Spleen (tissue), 11 donors: ENCODE results near the gene DHX34. TPM values are rescaled to one million over a fixed set of nuclear protein-coding genes. Genes with fewer than 3 reads are reported as not detected.

Source experiments
- DNase-seq: peaks from one replicate; pipeline ENCODE4 v3.0.0-alpha.2; 2020
- H3K27ac ChIP-seq, 8 donors: fragments of 200-600 bp; sonication (generic) in 7 of 8; 1 replicate in 4 of 8; 2 replicates in 4 of 8; pipeline versions ENCODE4 v1.5.0 to v1.8.0; 2016 to 2021; ENCODE audit warnings: inconsistent platforms in 4 of 8, mild to moderate bottlenecking in 4 of 8, moderate library complexity in 1 of 8
- H3K27me3 ChIP-seq, 7 donors: fragments of 200-600 bp; sonication (generic) in 6 of 7; replicated peaks in 1 of 7; 1 replicate in 4 of 7; 2 replicates in 3 of 7; pipeline versions ENCODE4 v1.5.0 to v1.8.0; 2016 to 2021; ENCODE audit warnings: inconsistent platforms in 3 of 7, mild to moderate bottlenecking in 1 of 7
- H3K36me3 ChIP-seq, 6 donors: fragments of 200-600 bp; sonication (generic) in 5 of 6; 1 replicate in 4 of 6; 2 replicates in 2 of 6; pipeline versions ENCODE4 v1.5.0 to v1.8.0; 2016 to 2021; ENCODE audit warnings: inconsistent platforms in 2 of 6
- H3K4me1 ChIP-seq, 6 donors: fragments of 200-600 bp; sonication (generic) in 5 of 6; 1 replicate in 3 of 6; 2 replicates in 3 of 6; pipeline versions ENCODE4 v1.5.0 to v1.8.0; 2016 to 2021; ENCODE audit warnings: inconsistent platforms in 3 of 6
- H3K4me3 ChIP-seq, 8 donors: fragments of 200-600 bp; sonication (generic) in 7 of 8; 1 replicate in 4 of 8; 2 replicates in 4 of 8; pipeline versions ENCODE4 v1.5.0 to v1.8.0; 2016 to 2021; ENCODE audit warnings: inconsistent platforms in 4 of 8, mild to moderate bottlenecking in 4 of 8, moderate library complexity in 2 of 8
- H3K9me3 ChIP-seq, 8 donors: fragments of 200-600 bp; sonication (generic) in 7 of 8; 1 replicate in 4 of 8; 2 replicates in 4 of 8; pipeline versions ENCODE4 v1.5.0 to v1.8.0; 2016 to 2021; ENCODE audit warnings: inconsistent platforms in 4 of 8
- POLR2A ChIP-seq, 3 donors: fragments of 450-650 bp; IDR thresholded peaks; one replicate each; pipeline ENCODE4 v1.5.1; 2017; ENCODE audit warnings: antibody characterized with exemption in 3 of 3, mild to moderate bottlenecking in 1 of 3
- POLR2AphosphoS5 ChIP-seq, 3 donors: sonication (generic); formaldehyde crosslinking; IDR thresholded peaks; one replicate each; pipeline ENCODE4 v1.5.1; 2017; ENCODE audit warnings: antibody characterized with exemption in 3 of 3
- WGBS, 5 donors: extraction: QIAGEN DNeasy Blood & Tissue Kit in 3 of 5; methylation state at CpG; one replicate each; pipeline versions ENCODE4 v1.1.5 to v1.1.7; 2013 to 2018; 5-methylcytosine and 5-hydroxymethylcytosine counted together
- intact Hi-C: fragments of 100-400 bp; cut with DNase I; formaldehyde crosslinking; loops from one replicate; pipeline ENCODE4 v1.15.0; 2023; ENCODE audit warnings: low total_unique reads
- polyA plus RNA-seq, 3 donors: library from polyadenylated mRNA; stranded (reverse); fragments of 200-250 nt; gene quantifications; one replicate each; pipeline ENCODE4 v1.2.1, GENCODE V29; 2013
- total RNA-seq, 7 donors: library from RNA; depleted of rRNA in 3 of 7; stranded (reverse); fragments of >200 nt in 3 of 7; fragmentation: NEBNext Ultra II Directional in 4 of 7; extraction: Animal tissue kit (Norgen Biotek cat#: 25700) in 4 of 7; gene quantifications; one replicate each; pipeline versions ENCODE4 v1.1.0 to v1.2.1, GENCODE V29; 2016 to 2021
- TF ChIP-seq, protein P1 (sequence below), 11 experiments: fragments of 200-600 bp in 7 of 11; fragments of 450-650 bp in 4 of 11; sonication (generic) in 4 of 11; IDR thresholded peaks in 8 of 11; conservative IDR thresholded peaks in 3 of 11; 1 replicate in 7 of 11; 2 replicates in 4 of 11; pipeline versions ENCODE4 v1.4.0 to v1.8.0; 2016 to 2021; ENCODE audit warnings: antibody characterized with exemption in 11 of 11, inconsistent platforms in 4 of 11, mild to moderate bottlenecking in 1 of 11
- donor health status: healthy with polysubstance abuse.
- donor health status: DM: no; HTN: no; CAD: no; lungs with moderate emphysema.
- donor health status: DM: no; HTN: no; CAD: no.
- donor health status: Bipolar disorder and iron deficiency.
- donor health status: healthy.
- donor health status: DM: no; HTN: no; CAD: no.
- donor health status: DM: yes; HTN: yes; CAD: no.

Gene DHX34
- total and polyA plus RNA-seq, 10 donors = 8.4 to 34.8 (median 22.5) TPM

DNA sequence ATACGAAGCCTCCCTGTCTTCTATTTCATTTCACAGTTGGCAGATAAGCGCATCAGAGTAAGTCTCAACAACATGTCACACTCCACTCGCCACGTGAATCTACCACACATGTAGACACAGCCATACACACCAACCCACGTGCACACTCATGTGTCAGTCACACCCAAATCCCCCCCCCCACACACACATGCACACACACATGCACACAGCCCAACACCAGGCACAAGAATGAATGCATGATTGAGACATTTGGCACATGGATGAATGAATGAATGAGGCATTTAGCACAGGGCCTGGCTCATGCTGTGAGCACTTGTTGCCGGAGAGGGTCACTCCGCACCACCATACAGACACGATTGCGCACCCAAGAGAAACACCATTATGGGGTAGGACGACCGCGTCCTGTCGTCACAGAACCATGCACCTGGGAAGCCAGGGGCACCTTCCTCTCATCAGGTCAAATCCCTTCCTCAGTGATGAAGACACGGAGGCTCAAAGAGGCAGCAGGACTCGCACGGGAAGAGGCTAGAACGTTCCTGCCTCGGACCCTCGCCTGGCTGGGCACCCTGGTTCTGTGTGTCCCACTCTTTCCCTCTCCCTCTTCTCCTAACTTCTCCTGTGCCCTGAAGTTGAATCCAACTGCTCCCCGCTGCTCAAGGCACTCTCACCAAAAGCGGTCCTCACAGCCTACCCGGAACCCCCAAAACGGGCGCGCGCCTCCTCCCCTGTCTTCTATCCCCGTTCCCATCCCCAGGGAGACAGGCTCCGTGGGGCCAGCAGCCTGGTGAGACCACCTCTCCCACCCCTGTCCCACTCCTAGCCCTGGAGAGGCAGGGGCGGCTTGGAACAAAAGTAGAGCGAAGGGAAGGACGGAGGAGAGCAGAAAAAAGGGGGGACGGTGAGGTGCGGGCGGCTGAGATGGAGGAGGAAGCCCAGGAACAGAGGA lies 68.9 kb downstream of the DHX34 start:
- Histone ChIP-seq H3K4me1 (peaks cover 0 to 48% (median 14%) of the 10 kb centered on the region in 6 donors), H3K36me3 (peaks cover 0 to 5% (median 0%) of the 10 kb centered on the region in 6 donors), H3K27ac (no peak overlapping the region), H3K9me3 (no peaks in the 10 kb centered on the region), H3K4me3 (peak overlapping the region in 4 of 8 donors; percentile 35 to 63 (median 37)), H3K27me3 (peaks cover 4 to 100% (median 67%) of the 10 kb centered on the region in 7 donors)
- WGBS, 5 donors = 6 to 11% (median 7%) methylated on average over 32 to 34 of the region's 34 CpGs
- intact Hi-C loops = no loop called here
- no peak for TF ChIP-seq POLR2A (IDR thresholded peaks at IDR 0.05)
- TF ChIP-seq POLR2AphosphoS5 (IDR thresholded peaks at IDR 0.05) = no peak
- TF ChIP-seq, protein P1, sequence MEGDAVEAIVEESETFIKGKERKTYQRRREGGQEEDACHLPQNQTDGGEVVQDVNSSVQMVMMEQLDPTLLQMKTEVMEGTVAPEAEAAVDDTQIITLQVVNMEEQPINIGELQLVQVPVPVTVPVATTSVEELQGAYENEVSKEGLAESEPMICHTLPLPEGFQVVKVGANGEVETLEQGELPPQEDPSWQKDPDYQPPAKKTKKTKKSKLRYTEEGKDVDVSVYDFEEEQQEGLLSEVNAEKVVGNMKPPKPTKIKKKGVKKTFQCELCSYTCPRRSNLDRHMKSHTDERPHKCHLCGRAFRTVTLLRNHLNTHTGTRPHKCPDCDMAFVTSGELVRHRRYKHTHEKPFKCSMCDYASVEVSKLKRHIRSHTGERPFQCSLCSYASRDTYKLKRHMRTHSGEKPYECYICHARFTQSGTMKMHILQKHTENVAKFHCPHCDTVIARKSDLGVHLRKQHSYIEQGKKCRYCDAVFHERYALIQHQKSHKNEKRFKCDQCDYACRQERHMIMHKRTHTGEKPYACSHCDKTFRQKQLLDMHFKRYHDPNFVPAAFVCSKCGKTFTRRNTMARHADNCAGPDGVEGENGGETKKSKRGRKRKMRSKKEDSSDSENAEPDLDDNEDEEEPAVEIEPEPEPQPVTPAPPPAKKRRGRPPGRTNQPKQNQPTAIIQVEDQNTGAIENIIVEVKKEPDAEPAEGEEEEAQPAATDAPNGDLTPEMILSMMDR (IDR thresholded peaks at IDR 0.05 in 8 of 11, conservative IDR thresholded peaks at IDR 0.05 in 3 of 11) = no peak
- no peak for DNase-seq

DNA sequence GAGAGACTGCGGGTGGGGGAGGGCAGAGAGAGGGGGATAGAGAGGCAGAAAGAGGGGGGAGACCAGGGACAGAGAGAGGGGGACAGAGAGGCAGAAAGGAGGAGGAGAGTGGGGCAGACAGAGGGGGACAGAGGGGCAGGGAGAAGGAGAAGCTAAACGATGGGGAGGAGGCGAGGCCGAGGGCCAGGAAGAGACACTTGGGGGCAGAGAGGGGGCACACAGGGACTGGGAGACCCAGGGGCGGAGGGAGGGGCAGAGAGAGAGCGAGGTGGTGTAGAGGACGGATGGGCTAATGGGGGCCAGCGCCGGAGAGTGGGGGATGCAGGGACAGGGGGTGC lies 69.5 kb downstream of the DHX34 start:
- peak overlapping the region in 5 of 8 donors; percentile 14 to 63 (median 37) for H3K4me3 ChIP-seq
- no peak for DNase-seq
- WGBS, 5 donors = 0 to 2% (median 1%) methylated on average over 4 to 9 of the region's 9 CpGs

DNA sequence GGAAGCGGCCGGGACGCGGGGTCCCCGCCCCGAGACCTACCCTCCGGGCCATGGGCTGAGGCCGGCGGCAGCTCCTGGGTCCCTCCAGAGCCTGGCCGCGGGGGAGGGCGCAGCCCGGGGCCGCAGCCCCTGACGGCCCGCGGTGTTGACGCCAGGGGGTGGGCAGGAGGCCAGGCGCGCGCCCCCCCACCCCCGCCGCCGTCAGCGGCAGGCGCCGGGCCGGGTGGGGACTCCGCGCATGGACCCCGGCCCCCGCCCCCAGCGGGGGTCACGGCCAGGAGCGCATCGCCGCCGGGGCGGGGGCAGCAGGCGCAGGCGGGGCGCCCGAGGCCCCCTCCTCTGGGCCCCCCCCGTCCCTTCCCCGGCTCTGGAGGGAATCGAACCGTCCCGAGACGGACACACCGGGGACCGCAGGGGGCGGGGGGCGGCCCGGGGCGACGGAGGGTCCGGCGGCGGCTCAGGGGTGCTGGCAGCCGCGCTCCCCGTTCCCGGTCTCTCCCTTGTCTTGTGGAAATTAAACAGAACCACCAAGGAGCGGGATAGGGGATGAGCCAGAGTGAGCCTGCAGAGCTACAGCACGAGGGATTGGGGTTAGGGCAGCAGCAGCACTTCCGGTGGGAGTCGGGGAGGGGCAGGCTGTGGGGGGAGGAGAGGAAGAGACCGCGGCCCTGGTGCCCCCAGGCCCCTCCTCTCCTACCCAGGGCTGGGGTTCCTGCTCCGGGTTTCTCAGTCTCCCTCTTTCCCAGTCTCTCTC lies 70.1 kb downstream of the DHX34 start, which contains the start of gene MEIS3:
Gene MEIS3 (minus strand): TSS at position 498 of the 754 bp plus-strand sequence. CDS start 446 bp downstream, at position 52.
- TF ChIP-seq POLR2AphosphoS5 (IDR thresholded peaks at IDR 0.05) = no peak
- TF ChIP-seq, protein P1 (IDR thresholded peaks at IDR 0.05 in 8 of 11, conservative IDR thresholded peaks at IDR 0.05 in 3 of 11) = no peak
- TF ChIP-seq POLR2A (IDR thresholded peaks at IDR 0.05) = no peak
- Histone ChIP-seq H3K27me3 (peaks cover 4 to 100% (median 78%) of the 10 kb centered on the region in 7 donors), H3K4me1 (peaks cover 0 to 48% (median 14%) of the 10 kb centered on the region in 6 donors), H3K4me3 (peak within 1 kb of the TSS in 6 of 8 donors; percentile 14 to 63 (median 36)), H3K27ac (no peak within 1 kb of the TSS), H3K36me3 (peaks cover 0 to 3% (median 0%) of the 10 kb centered on the region in 6 donors), H3K9me3 (no peaks in the 10 kb centered on the region)
- no peak for DNase-seq
- WGBS, 5 donors = 2% methylated on average over 22 to 70 of the region's 70 CpGs
- intact Hi-C loops = no loop called here

More for the DNA sequence above, 69.5 kb downstream of the DHX34 start:
- intact Hi-C loops = no loop called here
- Histone ChIP-seq H3K27me3 (peaks cover 4 to 100% (median 74%) of the 10 kb centered on the region in 7 donors), H3K9me3 (no peaks in the 10 kb centered on the region), H3K4me1 (peaks cover 0 to 48% (median 14%) of the 10 kb centered on the region in 6 donors), H3K27ac (no peak overlapping the region), H3K36me3 (peaks cover 0 to 5% (median 0%) of the 10 kb centered on the region in 6 donors)
- TF ChIP-seq POLR2A (IDR thresholded peaks at IDR 0.05) = no peak
- TF ChIP-seq, protein P1 (IDR thresholded peaks at IDR 0.05 in 8 of 11, conservative IDR thresholded peaks at IDR 0.05 in 3 of 11) = no peak
- no peak for TF ChIP-seq POLR2AphosphoS5 (IDR thresholded peaks at IDR 0.05)
